NCI-H2196 treated with DMSO at 0.1 percent for 48 hours (cell line): ENCODE data around the gene MALRD1.
"Not testable (repeated sequence)": the region's sequence is repeated elsewhere in the genome, so short reads cannot be mapped to it uniquely, and the experiment has no call there.

ENCODE experiments used
- DNase-seq: peaks from one replicate; lab custom pipeline; 2025; ENCODE audit not compliant: unreplicated experiment; lab: John Stamatoyannopoulos, UW

Gene MALRD1

DNA sequence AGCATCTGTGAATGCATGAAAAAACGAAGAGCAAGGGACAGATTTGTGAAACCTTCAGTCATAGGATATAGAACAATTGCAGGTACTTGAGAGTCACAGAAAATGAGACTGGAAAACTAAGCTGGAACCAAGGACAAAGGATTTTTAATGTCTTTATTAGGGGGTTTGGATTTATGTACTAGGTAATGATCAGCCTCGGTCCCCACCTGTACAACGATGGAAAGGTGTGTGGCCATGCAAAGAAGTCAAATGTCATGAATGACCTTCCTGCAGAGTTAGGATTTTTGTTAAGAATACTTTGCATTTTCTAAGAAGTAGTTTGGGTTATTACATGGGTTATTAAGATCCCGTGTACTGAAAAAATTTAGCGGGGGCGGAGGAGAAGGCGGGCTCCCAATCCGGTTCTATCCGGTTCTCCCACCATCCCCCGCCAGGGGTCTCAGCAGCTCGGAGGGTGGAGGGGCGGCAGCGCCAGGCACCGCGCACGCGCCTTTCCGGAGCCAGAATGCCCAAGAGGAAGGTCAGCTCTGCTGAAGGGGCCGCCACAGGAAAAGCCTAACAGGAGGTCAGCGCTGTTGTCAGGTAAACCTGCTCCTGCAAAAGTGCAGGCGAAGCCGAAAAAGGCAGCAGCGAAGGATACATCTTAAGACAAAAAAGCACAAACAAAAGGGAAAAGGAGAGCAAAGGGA is 440.1 kb downstream of the MALRD1 start:
- DNase-seq: no peak

DNA sequence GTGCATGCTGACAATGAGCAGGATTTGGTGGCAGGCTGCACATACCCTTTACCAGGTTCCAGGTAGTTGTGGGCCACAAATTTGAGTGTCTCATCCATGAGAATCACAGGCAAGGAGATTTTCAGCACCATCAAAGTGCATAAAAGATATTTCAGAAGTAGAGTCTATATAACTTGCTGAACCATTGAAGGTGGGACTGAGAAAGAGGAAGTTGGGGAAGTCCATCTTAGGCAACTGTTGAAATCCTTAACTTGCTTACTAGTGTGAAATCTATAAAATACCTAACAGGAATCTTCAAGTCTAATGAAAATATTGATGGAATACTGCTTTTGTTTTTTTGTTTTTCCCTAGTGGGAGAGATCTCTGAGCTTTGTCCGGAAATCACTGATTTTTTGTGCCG is 442.6 kb downstream of the MALRD1 start:
- no peak for DNase-seq

DNA sequence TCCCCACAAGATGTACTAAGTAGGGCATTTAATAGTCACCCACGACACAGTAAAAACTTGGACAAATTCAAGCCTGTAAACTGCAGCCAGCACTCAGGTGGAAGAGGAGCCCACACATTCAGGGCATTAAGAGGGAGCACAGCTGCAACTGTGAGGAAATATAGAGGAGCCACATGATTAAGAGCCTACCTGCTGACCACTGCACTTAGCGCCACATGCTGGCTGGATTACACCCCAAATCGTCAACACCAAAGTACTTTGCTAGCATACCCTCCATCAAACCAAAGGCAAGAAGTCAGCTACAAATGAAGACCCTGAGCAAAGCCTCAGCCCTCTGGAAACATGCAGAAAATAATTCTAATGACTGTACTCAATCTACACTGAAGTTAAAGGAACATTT is 445.3 kb downstream of the MALRD1 start:
- no peak for DNase-seq

DNA sequence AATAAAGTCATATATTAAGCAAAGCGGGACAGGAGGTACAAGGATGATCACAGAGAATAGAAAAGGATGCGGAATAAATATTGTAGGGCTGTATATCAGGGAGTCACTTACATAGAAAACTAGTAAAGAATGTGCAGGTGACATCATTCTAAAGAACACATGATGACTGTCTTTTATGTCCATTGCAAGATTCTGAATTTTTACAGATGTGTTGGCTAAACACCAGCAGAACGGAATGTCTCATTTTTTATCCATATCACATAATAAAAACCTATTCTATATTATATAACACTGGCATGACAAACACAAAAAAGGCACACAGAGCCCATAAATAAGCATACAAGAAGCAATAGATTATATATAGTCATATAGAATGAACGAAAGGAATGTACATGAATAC is 448.4 kb downstream of the MALRD1 start:
- no peak for DNase-seq

DNA sequence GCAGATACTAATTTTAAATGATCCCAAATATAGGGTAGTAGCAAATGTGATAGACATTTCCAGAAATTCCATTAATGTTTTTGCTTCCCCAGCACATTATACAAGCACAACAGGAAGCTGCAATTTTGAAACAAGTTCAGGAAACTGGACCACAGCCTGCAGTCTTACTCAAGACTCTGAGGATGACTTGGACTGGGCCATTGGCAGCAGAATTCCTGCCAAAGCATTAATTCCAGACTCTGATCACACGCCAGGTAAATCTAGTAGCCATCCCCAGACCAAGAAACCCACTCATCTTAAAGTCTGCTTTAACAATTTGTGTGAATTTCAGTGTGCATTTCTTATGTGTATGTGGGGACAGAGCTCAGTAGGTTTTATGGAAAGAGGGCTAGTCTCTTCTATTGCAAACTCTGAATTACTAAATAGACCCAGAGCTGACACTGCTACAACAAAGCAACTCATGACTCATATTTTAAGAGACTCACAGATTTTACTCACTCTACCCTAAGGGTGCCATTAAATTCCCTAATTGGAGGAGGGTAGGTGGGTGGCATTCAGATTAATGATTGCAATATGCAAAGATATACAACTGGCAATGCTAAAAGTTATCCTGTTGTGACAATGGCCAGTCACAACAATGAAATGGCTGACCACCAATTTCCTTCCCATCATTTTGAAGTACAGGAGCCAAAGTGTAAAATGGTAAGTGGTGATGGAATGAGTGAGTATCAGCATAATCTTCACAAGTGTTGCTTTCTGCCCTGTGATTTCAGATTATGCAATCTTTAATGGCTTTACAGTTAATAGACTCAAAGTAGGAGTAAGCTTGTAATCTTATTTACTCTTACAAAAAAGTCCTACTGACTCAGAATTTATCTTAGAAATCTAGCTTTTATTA is 450.0 kb downstream of the MALRD1 start:
- no peak for DNase-seq

DNA sequence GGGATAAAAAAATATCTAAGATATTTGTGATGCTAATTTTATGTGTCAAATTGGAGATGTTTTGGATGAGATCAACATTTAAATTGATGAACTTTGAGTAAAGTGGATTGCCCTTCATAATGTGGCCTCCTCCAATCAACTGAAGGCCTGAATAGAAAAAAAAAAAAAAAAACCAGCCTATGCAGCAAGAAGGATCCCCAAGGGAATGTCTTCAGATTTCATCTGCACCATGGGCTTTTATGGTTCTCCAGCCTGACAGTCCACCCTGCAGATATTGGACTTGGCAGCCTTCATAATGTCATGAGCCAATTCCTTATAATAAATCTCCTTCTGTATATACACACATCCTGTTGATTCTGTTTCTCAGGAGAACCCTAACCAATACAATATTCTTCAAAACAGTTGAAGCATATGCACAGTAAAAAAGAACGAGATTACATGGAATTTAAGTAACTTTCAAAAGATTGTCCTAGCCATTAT is 450.7 kb downstream of the MALRD1 start:
- DNase-seq: no peak

DNA sequence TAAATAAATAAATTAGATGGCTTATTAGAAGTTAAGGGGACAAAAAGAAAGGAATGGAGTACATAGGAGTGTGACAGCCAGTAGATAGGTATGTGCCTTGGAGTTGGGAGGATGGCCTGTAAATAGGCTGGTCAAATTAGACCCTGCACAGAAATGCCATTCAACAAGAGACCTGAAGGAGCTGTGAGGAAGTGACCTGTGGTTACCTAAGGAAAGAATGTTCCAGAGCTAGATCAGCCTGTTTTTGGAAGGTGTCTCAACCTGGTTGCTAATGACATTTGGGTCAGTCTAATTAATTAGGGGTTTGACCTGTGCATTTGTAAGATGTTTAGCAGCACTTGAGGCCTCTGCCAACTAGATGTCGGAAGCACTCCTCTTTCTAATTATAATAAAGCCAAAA is 452.4 kb downstream of the MALRD1 start:
- DNase-seq: no peak

DNA sequence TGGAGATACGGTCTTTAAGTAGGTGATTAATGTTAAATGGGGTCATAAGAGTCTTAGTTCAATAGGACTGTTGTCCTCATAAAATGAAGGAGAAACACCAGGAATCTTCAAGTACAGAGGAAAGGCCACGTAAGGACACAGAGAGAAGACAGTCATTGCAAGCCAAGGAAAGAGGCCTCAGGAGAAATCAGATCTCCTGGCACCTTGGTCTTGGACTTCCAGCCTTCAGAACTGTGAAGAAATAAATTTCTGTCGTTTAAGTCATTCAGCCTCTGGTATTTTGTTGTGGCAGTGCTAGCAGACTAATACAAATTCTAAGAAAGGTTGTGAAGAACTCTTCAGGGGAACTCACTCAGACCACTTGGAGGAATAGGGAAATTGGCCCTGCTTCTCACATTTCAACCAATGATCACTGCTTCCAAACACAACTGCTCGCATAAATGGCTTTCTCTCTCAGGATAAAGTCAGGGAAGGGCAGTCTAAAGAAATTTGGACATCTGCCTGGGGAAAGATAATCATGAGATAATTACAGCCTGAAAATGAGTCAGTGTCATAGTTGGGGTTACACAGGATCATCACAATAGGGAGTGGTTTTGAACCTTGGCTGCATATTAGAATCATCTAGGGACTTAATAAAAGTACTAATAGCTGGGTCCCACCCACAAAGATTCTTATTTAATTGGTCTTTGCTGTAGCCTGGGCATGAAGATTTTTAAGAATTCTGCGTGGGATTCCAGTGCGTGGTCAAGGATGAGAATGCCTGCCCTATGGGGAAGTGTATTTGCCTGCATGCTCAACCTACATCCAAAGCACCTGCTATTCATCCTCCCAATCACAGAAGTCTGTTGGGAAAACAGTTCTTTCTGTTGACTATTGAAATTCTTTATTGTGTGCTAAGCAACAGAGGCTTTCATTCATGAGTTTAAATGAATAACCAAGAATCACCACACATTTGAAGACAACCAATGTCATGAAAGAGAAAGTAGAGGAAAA is 457.0 kb downstream of the MALRD1 start:
- no peak for DNase-seq

DNA sequence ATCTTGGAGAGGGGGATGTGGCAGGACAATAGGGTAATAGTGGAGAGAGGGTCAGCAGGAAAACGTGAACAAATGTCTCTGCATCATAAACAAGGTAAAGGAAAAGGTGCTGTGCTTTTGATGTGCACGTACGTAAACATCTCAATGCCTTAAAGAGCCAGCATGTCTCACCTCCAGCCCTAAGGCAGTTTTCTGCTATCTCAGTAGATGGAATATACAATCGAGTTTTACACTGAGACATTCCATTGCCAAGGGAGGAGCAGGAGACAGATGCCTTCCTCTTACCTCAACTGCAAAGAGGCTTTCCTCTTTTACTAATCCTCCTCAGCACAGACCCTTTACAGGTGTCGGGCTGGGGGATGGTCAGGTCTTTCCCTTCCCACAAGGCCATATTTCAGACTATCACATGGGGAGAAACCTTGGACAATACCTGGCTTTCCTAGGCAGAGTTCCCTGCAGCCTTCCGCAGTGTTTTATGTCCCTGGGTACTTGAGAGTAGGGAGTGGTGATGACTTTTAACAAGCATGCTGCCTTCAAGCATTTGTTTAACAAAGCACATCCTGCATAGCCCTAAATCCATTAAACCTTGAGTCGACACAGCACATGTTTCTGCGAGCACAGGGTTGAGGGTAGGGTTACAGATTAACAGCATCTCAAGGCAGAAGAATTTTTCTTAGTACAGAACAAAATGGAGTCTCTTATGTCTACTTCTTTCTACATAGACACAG is 461.6 kb downstream of the MALRD1 start:
- not testable (repeated sequence) for DNase-seq

DNA sequence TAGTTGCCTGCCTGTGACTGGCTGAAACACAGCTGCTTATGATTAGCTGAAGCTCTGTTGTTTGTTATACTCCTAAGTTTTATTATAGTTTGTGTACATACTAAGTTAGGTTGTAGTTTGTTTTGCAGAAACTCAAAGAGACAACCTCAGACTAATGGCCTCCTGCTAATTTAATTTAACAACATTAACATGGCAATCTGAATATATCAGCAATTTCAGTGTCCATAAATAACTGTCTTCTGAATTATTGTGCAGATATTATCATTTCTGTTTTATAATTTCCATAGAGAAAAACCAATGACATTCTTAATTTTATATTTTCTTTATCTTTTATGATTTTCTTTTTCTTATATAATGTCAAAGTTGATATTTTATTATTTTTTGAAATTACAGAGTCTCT is 469.5 kb downstream of the MALRD1 start:
- no peak for DNase-seq

DNA sequence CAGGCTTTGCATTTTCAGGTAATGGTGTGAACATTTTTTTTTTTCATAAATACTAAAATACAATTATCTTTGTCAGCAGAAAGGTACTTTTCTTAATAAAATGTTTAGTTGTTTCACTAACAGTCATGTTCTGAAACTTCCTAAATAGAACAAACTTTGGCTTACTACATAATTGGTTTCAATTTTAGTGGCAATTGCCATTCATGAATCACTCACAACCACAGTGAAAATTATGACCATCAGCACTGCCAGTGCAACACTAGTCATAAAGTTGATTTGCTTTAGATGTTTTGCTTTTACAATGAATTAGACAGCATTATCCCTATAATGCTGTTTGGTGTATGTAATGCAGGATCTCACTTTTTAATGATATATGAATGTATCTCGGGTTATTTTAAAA is 470.0 kb downstream of the MALRD1 start:
- no peak for DNase-seq

DNA sequence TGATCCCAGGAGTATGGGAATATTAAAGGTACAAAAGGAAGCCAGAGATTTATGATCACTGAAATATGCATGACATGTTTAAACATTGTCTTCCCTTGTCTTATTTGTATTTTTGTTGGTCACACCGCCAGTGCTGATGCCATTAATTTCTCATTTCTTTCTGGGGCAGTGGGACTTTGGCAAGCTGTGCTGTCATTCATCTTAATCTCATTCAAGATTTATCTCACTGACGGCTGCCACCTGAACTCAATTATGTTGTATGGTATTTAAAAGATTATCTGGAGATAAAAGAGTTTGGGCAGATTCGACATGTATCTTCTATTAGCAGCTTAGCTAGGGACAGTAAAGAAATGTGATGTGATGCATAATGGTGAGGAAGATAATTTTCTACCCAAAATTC is 482.7 kb downstream of the MALRD1 start:
- DNase-seq: no peak

DNA sequence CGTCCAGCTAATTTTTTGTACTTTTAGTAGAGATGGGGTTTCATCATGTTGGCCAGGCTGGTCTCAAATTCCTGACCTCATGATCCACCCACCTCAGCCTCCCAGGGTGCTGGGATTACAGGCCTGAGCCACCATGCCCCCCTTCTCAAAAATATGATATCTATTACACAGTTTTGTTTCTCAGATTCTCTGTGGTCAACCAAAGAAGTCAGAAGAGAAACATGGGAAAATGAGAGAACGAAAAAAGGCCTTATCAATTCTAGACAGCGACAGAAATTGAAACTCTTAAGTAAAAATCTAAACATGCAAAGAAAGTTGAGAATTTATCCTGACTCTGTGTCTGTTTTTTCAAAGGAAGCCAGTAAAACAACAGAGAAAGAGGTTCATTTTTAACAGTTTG is 483.8 kb downstream of the MALRD1 start:
- DNase-seq: no peak

DNA sequence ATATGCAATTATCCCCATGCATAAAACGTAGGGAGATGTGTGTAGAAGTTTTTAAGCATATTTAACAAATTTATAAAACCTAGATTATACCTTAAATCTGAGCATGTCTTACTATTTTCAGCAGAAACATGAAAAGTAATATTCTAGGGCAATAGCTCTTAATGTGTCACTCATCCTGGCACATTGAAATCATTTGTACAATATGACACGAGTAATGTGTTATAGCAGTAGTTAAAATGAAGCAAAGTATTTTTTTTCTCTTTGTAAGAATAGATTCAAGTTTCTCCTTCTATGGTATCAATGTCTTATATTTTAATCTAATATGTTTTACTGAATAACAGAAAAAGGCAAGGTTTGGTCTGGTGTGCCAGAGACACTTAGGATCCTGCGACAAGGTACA is 492.7 kb downstream of the MALRD1 start:
- DNase-seq: no peak

DNA sequence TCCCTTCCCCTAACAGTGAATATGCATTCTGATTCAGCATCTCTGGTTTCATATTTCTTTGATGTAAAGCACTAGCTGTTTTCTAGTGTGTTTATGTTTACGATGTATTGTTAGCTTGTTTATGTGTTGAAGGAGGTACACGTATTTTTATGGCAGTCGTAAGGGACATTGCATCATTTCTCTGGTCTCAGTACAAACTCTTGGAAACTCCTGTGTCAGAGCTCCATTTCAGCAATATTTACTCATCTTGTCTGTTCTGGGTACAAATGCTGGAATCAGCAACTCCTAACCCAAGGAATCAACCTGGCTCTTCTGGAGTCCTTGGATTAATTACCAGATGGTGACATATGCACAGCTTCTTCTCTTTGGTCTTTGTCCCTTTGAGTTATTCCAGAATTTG is 497.6 kb downstream of the MALRD1 start:
- no peak for DNase-seq

DNA sequence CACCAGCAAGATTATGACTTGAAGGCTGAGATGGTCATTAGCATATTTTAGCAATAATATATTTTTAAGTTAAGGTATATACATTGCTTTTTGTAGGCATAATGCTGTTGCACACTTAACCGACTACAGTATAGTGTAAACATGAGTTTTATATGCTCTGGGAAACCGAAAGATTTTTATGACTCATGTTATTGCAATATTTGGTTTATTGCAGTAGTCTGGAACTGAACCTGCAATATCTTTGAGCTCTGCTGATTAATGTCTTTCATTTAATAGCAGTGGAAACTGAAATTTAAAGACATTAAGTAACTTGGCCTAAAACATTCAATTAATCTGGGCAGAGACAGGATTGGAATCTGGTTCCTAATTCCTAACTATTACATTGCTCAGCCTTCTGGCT is 500.9 kb downstream of the MALRD1 start:
- no peak for DNase-seq

DNA sequence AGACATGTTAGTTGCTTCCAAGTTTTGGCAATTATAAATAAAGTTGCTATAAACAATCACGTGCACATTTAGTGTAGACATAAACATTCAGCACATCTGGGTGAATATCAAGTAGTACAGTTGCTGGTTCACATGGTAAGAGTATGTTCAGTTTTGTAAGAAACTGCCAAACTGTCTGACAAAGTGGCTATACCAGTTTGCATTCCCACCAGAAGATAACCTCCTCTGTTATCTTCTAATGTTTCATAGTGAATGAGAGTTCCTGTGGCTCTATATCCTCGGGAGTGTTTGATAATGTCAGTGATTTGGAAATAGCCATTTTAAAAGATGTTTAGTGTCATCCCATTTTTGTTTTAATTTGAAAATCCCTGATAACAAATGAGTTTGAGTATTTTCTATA is 508.1 kb downstream of the MALRD1 start:
- no peak for DNase-seq

DNA sequence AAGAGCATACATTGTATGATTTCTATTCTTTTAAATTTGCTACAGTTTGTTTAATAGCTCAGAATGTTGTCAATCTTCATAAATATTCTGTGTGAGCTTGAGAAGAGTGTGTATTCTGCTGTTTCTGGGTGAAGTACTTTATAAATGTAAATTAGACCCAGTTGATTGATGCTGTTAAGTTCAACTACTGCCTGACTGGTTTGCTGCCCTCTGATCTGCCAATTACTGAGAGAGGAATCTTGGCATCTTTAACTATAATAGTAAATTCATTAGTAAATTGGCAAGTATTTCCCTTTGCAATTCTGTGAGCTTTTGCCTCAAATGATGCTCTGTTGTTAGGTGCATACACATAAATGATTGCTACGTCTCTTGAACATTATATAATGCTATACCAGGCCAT is 512.6 kb downstream of the MALRD1 start:
- DNase-seq: no peak

DNA sequence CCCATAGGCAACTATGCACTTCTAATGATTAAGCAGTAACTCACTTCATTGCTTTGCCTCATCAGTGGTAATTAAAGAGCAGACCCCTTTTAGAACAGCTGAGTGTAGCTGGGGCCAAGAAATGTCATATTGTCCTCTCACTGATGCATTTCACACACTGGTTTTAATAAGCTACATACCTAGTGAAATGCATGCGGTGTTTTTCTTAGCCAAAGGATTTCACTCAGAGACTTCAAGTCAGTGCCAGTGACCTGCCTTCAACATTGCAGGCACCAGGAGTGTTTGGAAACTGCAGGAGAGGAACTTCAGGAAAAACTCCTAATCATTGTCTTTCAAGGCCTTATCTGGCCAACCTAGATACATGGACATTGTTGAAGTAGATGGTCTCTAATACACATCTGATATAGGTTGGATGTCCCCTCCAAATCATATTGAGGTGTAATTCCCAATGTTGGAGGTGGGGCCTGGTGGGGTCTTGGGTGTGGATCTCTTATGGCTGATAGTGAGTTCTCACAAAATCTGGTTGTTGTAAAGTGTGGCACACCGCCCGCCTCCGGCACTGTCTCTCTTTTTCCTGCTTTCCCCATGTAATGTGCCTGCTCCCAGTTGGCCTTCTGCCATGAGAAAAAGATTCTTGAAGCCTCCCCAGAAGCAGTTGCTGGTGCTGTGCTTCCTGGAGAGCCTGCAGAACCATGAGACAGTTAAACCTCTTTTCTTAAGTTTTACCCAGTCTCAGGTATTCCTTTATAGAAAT is 515.0 kb downstream of the MALRD1 start:
- DNase-seq: no peak

DNA sequence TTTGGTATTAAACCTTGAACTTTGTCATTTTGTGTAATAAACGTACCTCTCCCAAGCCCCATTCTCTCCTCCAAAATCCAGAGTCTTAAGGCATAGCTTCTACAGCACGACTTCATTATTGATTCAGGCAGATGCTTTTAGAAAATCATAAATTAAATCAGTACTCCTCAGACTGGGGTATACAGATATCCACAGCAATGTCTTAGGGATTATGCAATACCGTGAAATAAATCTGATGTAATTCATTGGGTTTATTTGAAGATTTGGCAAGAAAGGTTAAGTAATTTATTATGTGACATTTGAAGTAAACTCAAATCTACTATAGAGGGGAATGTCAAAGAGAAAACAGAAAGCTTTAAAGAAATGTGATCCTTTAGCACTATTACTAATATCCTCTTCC is 521.5 kb downstream of the MALRD1 start:
- no peak for DNase-seq
